Right ventricle myocardium inferior (tissue), 1 donor: ENCODE data around the gene PDCD11. TPM values are rescaled to one million over a fixed set of nuclear protein-coding genes. Genes with fewer than 3 reads are reported as not detected.
"Not testable (repeated sequence)": the region's sequence is repeated elsewhere in the genome, so short reads cannot be mapped to it uniquely, and the experiment has no call there.

Experiments used
- ATAC-seq: fragments of 200-7000 bp; cut with Tn5 transposase; one replicate; pipeline ENCODE4 v1.9.1; 2020; ENCODE audit warnings: mild to moderate bottlenecking, moderate library complexity
- DNase-seq: peaks from one replicate; pipeline ENCODE4 v3.0.0; 2021; ENCODE audit errors: missing footprints
- intact Hi-C: fragments of 100-400 bp; cut with DNase I; formaldehyde crosslinking; loops from one replicate; pipeline ENCODE4 v1.11.0; 2022
- long read RNA-seq: library from polyadenylated mRNA; unstranded; transcript quantifications from one replicate; pipeline ENCODE4 v2.0.0, GENCODE V29; 2021
- total RNA-seq: library from RNA; stranded (reverse); fragmentation: NEBNext Ultra II Directional; extraction: Animal tissue kit (Norgen Biotek cat#: 25700); gene quantifications from one replicate; pipeline ENCODE4 v1.2.1, GENCODE V29; 2021
- donor health status: DM: no; HTN: yes; CAD: no; lungs with severe emphysema.

Gene PDCD11, protein sequence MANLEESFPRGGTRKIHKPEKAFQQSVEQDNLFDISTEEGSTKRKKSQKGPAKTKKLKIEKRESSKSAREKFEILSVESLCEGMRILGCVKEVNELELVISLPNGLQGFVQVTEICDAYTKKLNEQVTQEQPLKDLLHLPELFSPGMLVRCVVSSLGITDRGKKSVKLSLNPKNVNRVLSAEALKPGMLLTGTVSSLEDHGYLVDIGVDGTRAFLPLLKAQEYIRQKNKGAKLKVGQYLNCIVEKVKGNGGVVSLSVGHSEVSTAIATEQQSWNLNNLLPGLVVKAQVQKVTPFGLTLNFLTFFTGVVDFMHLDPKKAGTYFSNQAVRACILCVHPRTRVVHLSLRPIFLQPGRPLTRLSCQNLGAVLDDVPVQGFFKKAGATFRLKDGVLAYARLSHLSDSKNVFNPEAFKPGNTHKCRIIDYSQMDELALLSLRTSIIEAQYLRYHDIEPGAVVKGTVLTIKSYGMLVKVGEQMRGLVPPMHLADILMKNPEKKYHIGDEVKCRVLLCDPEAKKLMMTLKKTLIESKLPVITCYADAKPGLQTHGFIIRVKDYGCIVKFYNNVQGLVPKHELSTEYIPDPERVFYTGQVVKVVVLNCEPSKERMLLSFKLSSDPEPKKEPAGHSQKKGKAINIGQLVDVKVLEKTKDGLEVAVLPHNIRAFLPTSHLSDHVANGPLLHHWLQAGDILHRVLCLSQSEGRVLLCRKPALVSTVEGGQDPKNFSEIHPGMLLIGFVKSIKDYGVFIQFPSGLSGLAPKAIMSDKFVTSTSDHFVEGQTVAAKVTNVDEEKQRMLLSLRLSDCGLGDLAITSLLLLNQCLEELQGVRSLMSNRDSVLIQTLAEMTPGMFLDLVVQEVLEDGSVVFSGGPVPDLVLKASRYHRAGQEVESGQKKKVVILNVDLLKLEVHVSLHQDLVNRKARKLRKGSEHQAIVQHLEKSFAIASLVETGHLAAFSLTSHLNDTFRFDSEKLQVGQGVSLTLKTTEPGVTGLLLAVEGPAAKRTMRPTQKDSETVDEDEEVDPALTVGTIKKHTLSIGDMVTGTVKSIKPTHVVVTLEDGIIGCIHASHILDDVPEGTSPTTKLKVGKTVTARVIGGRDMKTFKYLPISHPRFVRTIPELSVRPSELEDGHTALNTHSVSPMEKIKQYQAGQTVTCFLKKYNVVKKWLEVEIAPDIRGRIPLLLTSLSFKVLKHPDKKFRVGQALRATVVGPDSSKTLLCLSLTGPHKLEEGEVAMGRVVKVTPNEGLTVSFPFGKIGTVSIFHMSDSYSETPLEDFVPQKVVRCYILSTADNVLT (N-terminal part only)
- total RNA-seq: 12.1 TPM
- long read RNA-seq, partial matches to known transcripts: 10 of 10 reads
- long read RNA-seq, other reads (novel, unspliced or antisense): 0 of 10 reads

DNA sequence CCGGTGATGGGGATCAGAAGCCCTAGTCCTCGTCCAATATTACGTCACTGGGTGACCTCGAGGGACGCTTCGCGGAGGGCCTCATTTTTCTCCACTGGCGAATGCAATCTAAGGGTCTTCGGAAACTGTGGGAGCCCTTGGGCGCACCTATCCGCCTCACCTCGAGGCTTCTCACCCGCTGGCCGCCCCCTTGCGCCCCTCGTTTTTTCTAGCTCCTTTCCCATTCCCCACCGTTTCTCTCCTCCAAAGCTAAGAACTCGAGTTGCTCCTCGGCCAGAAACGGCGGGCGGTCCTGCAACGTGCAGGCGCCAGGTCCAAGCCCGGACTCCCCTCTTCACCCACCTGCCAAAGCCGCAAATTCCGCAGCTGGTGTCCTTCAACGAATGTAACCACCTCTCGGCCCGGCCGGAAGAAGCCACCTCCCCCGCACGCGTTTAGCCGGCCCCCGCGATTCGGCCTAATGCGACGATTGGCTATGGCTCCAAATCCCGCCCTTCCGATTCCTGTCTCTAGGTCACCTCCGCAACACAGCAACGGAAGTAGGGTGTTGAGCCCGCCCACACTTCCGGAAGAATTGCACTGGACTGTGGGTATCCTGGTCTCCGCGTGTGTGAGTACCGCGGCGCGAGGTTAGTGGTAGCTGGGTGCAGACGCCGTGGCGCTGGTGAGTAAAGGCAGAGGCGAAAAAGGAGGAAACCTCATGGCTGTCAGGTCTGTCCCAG lies at the start of gene PDCD11, which contains the start of gene ATP5MK:
Gene PDCD11, plus strand, starts transcription at position 560 of the 722 bp plus-strand sequence. CDS start 1,801 bp downstream, outside the sequence.
Gene ATP5MK, minus strand, starts transcription at position 409 of the 722 bp plus-strand sequence. CDS start 4,018 bp downstream, outside the sequence.
- ATAC-seq: peak; percentile 100
- DNase-seq: peak; percentile 99
- intact Hi-C loops: loop anchor here (1.0 kb wide), 1 partner anchor 29 kb away; the partner anchor contains the start of gene TAF5

DNA sequence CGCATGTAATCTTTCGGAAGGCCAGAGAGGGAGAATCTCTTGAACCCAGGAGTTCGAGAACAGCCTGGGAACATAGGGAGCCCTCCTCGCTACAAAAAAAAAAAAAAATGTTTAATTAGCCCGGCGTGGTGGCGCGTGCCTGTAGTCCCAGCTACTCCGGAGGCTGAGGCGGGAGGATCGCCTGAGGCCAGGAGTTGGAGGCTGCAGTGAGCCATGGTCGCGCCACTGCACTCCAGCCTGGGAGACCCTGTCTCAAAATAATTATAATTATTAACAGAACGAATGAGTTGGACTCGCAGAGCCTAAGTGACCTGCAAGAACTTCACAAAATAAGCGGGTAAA lies 46.3 kb upstream of the PDCD11 start:
- intact Hi-C loops: no loop called here
- DNase-seq (no peak), ATAC-seq (no peak)

DNA sequence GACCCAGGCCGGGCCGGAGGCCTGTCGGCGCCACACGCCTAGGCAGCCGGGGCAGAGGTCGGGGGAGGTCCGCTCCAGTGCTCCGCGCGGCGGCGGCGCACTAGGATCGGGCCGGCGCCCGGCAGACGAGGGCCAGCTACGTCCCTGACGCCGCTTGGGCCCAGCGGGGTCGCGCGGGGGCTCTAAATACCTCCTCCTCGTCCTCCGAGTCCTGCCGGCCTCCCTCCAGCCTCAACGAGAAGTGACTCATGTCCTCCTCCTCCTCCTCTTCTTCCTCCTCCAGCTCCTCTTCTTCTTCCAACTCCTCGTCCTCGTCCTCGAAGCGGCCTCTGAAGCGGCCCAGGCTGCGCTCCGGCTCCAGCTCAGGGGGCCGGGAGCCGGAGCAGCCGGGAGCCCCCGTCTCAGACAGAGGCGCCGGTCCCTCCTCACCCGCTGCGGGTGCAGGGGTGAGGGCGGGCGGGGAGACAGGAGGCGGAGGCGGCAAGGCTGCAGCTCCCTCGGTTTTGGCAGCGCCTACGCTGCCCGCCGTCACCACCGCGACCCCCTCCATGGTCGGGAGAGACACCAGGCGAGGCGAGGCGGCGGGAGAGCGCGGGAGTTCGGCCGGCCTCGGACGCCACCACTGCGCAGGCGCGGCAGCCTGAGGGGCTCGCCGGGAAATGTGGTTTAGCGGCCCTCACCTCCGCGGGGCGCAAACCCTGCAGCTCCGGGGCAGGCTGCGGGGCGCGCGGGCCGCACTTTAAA lies 45.7 kb upstream of the PDCD11 start, which contains the start of gene PCGF6:
Gene PCGF6, minus strand, starts transcription at position 624 of the 744 bp plus-strand sequence. Its CDS starts 74 bp downstream, at position 550.
- ATAC-seq (peak; percentile 97), DNase-seq (peak; percentile 90)
- intact Hi-C loops: no loop called here

DNA sequence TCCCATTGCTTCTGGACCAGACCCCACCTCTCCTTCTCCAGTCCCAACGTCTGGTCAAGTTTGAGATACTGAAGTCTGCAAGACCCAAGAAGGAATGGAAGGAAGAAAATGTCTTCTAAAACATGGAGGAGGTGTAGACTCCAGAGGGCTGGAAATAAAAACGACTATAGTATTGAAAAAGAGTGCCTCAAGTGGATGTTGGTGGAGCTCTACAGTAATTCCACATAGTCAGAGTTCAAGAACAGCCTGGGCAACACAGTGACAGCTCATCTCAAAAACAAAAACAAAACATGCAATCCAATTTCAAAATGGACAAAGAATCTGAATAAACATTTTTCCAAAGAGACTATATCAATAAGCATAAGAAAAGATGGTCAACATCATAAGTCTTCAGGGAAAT lies 43.1 kb upstream of the PDCD11 start:
- intact Hi-C loops: no loop called here
- no peak for DNase-seq
- ATAC-seq: no peak

DNA sequence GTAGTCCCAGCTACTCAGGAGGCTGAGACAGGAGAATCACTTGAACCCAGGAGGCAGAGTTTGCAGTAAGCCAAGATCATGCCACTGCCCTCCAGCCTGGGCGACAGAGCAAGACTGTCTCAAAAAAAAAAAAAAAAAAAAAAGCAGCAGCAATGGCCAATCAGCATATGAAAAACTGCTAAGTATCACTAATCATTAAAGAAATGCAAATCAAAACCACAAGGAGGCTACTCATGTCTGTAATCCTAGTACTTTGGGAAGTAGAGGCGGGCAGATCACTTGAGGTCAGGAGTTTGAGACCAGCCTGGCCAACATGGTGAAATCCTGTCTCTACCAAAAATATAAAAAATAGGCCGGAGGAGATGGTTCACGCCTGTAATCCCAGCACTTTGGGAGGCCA lies 41.9 kb upstream of the PDCD11 start:
- DNase-seq, intact Hi-C loops, ATAC-seq: not testable (repeated sequence)

DNA sequence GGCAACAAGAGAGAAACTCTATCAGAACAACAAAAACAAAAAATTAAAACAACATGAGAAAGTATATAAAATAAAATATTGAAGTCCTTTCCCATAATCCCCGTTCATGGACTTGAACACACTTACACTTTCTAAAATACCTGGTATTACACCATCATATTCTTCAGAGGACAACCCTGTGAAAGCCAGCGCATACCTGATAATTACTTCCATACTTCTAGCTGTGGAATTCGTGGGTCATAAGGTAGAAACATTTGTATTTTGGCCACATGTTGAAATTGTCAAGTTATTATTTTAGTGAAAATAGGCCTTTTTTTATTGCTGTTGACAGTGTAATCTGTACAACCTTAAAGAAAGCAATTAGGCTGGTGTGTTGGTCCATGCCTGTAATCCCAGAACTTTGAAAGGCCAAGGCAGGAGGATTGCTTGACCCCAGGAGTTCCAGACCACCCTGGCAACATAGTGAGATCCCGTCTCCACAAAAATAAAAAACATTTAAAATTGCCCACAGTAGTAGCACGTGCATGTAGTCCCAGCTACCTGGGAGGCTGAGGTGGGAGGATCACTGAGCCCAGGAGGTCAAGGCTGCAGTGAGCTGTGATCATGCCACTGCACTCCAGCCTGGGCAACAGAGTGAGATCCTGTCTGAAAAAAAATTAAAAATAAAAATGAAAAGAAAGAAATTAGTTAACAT lies 40.4 kb upstream of the PDCD11 start:
- intact Hi-C loops: no loop called here
- DNase-seq: no peak
- ATAC-seq: no peak

DNA sequence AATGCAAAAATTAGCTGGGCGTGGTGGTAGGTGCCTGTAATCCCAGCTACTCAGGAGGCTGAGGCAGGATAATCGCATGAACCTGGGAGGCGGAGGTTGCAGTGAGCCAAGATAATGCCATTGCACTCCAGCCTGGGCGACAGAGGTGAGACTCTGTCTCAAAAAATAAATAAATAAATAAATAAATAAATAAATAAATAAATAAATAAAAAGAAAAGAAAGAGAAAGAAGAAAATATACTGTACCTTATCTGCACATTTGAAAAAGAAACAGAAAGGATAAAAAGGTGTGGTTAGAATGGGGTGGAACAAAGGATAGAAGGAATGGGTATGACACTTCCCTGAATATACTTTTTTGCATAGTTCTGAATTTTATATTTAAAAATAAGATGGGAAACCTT lies 36.9 kb upstream of the PDCD11 start:
- DNase-seq, ATAC-seq, intact Hi-C loops: not testable (repeated sequence)

DNA sequence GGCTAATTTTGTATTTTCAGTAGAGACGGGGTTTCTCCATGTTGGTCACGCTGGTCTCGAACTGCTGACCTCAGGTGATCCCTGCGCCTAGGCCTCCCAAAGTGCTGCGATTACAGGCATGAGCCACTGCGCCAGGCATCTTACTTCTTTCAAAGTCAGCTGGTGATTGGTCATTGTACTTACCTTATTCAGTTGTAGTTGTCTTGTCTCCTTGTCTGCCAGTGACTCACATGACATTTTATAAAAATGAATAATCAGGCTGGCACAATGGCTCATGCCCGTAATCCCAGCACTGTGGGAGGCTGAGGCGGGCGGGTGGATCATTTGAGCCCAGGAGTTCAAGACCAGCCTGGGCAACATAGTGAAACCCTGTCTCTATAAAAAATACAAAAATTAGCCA lies 35.6 kb upstream of the PDCD11 start:
- ATAC-seq, DNase-seq: not testable (repeated sequence)
- intact Hi-C loops: loop anchor here (10.0 kb wide), 2 partner anchors 166 to 446 kb away; partner anchors contain the start of genes CNNM2 and NT5C2

DNA sequence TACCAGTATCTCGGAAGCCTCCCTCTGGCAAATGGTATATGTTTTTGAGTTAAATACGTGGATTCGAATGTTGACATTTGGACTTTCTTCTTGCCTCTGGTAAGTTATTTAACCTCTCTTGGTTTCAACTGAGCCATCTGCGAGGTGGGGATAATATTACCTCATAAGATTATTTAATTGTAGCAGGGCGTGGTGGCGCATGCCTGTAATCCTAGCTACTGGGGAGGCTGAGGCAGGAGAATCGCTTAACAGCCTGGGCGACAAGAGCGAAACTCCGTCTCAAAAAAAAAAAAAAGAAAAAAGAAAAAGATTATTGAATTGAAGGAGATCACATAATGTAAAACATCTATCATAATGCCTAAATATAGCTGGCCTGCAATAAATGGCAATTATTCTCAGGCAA lies 29.0 kb upstream of the PDCD11 start:
- DNase-seq: no peak
- intact Hi-C loops: loop anchor here (1.0 to 10.0 kb wide), 3 partner anchors 29 to 453 kb away; partner anchors contain the start of genes ATP5MK, CNNM2, NT5C2 and PDCD11
- ATAC-seq: no peak

DNA sequence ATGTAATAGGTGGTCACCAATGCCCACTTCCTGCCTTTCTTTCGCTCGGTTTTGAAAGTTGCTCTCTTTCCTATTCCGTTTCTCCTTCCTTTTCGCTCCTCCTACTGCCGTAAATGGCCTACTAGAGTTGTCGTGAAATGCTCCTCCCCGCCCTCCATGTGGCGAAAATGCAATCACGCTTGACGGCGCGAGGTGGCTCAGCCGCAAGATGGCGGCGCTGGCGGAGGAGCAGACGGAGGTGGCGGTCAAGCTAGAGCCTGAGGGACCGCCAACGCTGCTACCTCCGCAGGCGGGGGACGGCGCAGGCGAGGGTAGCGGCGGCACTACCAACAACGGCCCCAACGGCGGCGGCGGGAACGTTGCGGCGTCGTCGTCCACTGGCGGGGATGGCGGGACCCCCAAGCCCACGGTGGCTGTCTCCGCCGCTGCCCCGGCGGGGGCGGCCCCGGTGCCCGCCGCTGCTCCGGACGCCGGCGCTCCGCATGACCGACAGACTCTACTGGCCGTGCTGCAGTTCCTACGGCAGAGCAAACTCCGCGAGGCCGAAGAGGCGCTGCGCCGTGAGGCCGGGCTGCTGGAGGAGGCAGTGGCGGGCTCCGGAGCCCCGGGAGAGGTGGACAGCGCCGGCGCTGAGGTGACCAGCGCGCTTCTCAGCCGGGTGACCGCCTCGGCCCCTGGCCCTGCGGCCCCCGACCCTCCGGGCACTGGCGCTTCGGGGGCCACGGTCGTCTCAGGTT lies 28.5 kb upstream of the PDCD11 start, which contains the start of gene TAF5:
Gene TAF5, plus strand, starts transcription at position 195 of the 737 bp plus-strand sequence. Its CDS starts 14 bp downstream, at position 209.
- intact Hi-C loops: loop anchor here (1.0 to 10.0 kb wide), 3 partner anchors 28 to 453 kb away; partner anchors contain the start of genes ATP5MK, CNNM2, NT5C2 and PDCD11
- peak; percentile 95 for DNase-seq
- peak; percentile 90 for ATAC-seq

DNA sequence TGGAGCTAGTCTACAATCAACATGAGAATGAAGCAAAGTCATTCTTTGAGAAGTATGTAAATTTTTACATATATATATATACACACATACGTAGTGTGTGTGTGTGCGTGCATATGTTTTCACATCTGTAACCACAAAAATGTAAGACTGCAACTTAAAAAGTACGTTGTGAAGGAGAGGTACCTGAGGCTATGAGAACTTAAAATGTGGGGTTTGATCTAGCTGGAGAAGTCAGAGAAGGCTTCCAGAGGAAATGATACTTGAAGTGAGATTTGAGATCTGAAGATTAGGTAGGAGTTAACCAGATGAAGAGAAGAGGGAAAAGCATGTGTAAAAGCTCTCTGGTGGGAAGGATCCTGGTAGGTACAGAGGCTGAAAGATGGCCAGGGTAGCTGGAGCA lies 22.9 kb upstream of the PDCD11 start:
- ATAC-seq (no peak), DNase-seq (no peak)
- intact Hi-C loops: no loop called here

DNA sequence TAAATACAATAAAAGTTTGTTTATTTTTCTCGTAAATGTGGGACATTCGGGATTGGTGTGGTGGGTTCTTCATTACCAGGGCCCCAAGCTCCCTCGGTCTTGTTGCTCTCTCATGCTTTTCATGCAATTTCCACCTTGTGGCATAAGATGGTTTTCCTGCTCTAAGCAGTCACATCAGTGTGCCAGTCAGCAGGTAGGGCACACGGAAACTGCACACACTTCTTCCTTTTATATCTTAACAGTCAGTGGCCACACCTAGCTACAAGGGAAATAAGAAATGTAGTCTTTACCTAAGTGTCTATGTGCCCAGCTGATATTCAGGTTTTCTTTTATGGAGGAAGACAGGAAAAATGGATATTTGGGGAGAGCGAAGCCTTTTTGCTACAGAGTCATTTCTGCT lies 22.2 kb upstream of the PDCD11 start:
- no peak for ATAC-seq
- DNase-seq: no peak
- intact Hi-C loops: no loop called here

DNA sequence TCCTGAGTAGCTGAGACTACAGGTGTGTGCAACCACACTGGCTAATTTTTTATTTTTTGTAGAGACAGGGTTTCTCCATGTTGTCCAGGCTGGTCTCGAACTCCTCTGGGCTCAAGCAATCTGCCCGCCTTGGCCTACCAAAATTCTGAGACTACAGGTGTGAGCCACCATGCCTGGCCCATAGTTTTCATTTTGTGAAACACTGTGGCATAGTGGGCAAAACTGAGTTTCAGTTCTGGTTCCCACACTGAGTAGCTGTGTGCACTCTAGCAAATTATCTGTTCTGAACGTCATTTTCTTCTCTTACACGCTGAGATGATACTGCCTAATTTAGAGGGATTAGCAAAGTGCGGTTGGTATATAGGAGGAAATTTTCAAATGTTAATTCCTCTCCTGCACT lies 13.7 kb upstream of the PDCD11 start:
- ATAC-seq: no peak
- intact Hi-C loops: no loop called here
- no peak for DNase-seq

DNA sequence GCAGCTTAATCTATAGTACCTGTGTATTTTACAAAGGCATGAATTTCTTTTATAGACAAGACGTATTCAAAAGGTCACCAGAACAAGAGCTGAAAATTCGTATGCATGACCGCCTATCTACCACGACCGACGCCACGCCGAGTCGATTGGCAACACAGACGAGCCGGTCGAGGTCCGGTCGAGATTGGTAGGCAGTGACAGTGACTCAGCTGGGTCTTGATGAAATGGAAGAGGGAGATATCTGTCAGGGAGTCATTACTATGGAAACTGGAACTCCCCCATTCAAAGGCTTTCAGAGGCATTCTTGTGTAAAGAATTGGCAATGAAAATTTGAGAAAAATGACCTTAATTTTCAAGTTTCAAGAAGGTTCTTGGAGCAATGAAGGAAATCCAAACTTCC lies 2.2 kb upstream of the PDCD11 start:
- DNase-seq (no peak), ATAC-seq (no peak)
- intact Hi-C loops: no loop called here

DNA sequence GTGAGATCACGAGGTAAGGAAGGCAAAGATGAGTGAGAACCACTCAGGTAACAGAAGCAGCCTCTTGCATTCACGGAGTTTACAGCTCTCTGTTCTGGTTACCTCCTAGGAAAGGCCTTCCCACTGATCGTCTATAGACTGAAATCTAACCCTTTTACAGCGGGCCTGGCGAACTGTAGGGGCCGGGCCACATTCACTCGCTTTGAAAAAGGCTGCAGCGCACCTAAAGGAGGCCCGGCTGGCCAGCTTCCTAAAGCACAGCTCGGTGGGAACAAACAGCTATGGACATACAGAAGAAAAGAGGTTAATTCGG lies 716 bp upstream of the PDCD11 start:
- ATAC-seq (no peak), DNase-seq (no peak)
- intact Hi-C loops: loop anchor here (1.0 kb wide), 1 partner anchor 28 kb away; the partner anchor contains the start of gene TAF5

DNA sequence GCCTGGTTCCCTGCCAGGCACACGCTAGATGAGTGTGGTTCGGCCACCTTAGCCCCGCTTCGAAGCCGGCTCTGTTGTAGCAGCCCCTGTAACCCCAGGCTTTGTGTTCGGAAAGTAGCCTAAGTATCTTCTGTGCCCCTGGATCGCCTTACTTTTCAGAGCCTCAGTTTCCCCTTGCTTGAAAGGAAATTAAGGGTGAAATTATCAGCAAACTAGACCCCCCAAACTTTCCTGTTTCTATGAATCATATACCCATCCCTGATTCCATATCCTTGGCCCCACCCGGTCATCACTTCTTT lies 312 bp downstream of the PDCD11 start:
- intact Hi-C loops: loop anchor here (1.0 kb wide), 1 partner anchor 29 kb away; the partner anchor contains the start of gene TAF5
- no peak for ATAC-seq
- DNase-seq: no peak
